Astrocyte (in vitro differentiated cells and primary cell): ENCODE results near the gene COL4A6. TPM values are rescaled to one million over a fixed set of nuclear protein-coding genes. Genes with fewer than 3 reads are reported as not detected.

Experiments used
- DNase-seq: peaks from one replicate; pipeline ENCODE4 v3.0.0-alpha.2; 2010; ENCODE audit warnings: low read depth
- FAIRE-seq: peaks from 2 replicates; lab custom pipeline; 2011; peaks lifted over from hg19 to GRCh38; lab: Jason Lieb, UNC
- H2AFZ ChIP-seq: 2 replicates; pipeline ENCODE4 v1.6.0; 2012; ENCODE audit warnings: low read depth, low read length, inconsistent platforms
- H3K27ac ChIP-seq: 2 replicates; pipeline ENCODE4 v1.5.1; 2011; ENCODE audit warnings: low read depth, low read length, inconsistent platforms
- H3K27me3 ChIP-seq: 2 replicates; pipeline ENCODE4 v1.6.0; 2011; ENCODE audit warnings: low read length, inconsistent platforms; ENCODE audit not compliant: insufficient read depth
- H3K36me3 ChIP-seq: 2 replicates; pipeline ENCODE4 v1.5.1; 2011; ENCODE audit warnings: low read length, inconsistent platforms; ENCODE audit not compliant: insufficient read depth
- H3K4me1 ChIP-seq: 2 replicates; pipeline ENCODE4 v1.5.1; 2011; ENCODE audit warnings: low read length, inconsistent platforms; ENCODE audit not compliant: insufficient read depth
- H3K4me2 ChIP-seq: 2 replicates; pipeline ENCODE4 v1.6.0; 2012; ENCODE audit warnings: low read length, inconsistent platforms
- H3K4me3 ChIP-seq: 2 replicates; pipeline ENCODE4 v1.5.1; 2011; ENCODE audit warnings: low read depth, mild to moderate bottlenecking, low read length, inconsistent platforms; ENCODE audit not compliant: insufficient read depth
- H3K79me2 ChIP-seq: 2 replicates; pipeline ENCODE4 v1.6.0; 2012; ENCODE audit warnings: mild to moderate bottlenecking, low read length, inconsistent platforms; ENCODE audit not compliant: insufficient read depth
- H3K9ac ChIP-seq: 2 replicates; pipeline ENCODE4 v1.6.0; 2012; ENCODE audit warnings: mild to moderate bottlenecking, low read length, inconsistent platforms
- H3K9me3 ChIP-seq: 2 replicates; pipeline ENCODE4 v1.5.1; 2012; ENCODE audit warnings: low read depth, mild to moderate bottlenecking, low read length, inconsistent platforms; ENCODE audit not compliant: insufficient read depth
- H4K20me1 ChIP-seq: 2 replicates; pipeline ENCODE4 v1.6.0; 2012; ENCODE audit warnings: low read length, inconsistent platforms; ENCODE audit not compliant: insufficient read depth
- H3K27ac Mint-ChIP-seq: one replicate; pipeline ENCODE4 v1.8.0; 2021; ENCODE audit warnings: mild to moderate bottlenecking, mixed read lengths; ENCODE audit not compliant: unreplicated experiment
- H3K27me3 Mint-ChIP-seq: one replicate; pipeline ENCODE4 v1.8.0; 2021; ENCODE audit warnings: low read depth, mixed read lengths; ENCODE audit not compliant: unreplicated experiment
- H3K36me3 Mint-ChIP-seq: one replicate; pipeline ENCODE4 v1.8.0; 2021; ENCODE audit warnings: low read depth, mixed read lengths; ENCODE audit not compliant: unreplicated experiment
- H3K4me1 Mint-ChIP-seq: one replicate; pipeline ENCODE4 v1.8.0; 2021; ENCODE audit warnings: low read depth, mixed read lengths; ENCODE audit not compliant: unreplicated experiment
- H3K4me3 Mint-ChIP-seq: one replicate; pipeline ENCODE4 v1.8.0; 2021; ENCODE audit warnings: mild to moderate bottlenecking, moderate library complexity, mixed read lengths; ENCODE audit not compliant: unreplicated experiment
- H3K9me3 Mint-ChIP-seq: one replicate; pipeline ENCODE4 v1.8.0; 2021; ENCODE audit warnings: mild to moderate bottlenecking, mixed read lengths; ENCODE audit not compliant: unreplicated experiment
- EZH2 ChIP-seq: IDR thresholded peaks from 2 replicates; pipeline ENCODE4 v1.6.1; 2012; ENCODE audit warnings: mild to moderate bottlenecking, low read length, inconsistent platforms; ENCODE audit not compliant: insufficient read depth
- total RNA-seq: library from RNA; stranded (reverse); gene quantifications from 2 replicates; pipeline ENCODE4 v1.2.1, GENCODE V29; 2021
- TF ChIP-seq, protein P1 (sequence below): IDR thresholded peaks from 2 replicates; pipeline ENCODE4 v1.5.1; 2011; ENCODE audit warnings: low read depth, mild to moderate bottlenecking, inconsistent platforms, low read length, moderate library complexity; ENCODE audit not compliant: insufficient read depth

COL4A6 gene
- total RNA-seq, 1 donor from 2014 or later, result 8.1 TPM

DNA sequence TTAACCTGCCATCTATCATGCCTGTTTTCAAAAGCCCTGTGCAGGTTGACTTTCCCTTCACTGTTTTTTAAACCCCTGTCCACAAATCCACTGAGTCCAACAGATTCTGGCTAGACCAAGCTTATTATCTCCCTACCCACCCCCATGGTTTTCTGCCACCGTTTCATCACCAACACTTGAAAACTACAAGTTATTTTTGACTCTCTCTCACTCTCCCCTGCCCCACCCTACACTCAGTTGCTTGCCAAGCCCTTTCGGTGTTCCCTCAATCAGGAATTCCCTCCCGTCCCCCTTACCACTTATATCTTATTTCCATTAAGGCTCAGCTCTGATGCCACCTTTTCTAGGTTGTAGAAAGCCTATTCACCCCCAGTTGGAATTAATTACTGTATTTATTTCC lies 316.9 kb downstream of the COL4A6 start:
- FAIRE-seq, result no peak
- Histone ChIP-seq H3K27me3 (no peaks in the 10 kb centered on the region), H3K4me2 (no peak overlapping the region), H3K9ac (no peak overlapping the region), H3K36me3 (no peaks in the 10 kb centered on the region), H3K4me1 (peaks cover 12% of the 10 kb centered on the region), H2AFZ (no peak overlapping the region), H4K20me1 (no peaks in the 10 kb centered on the region), H3K27ac (no peak overlapping the region), H3K79me2 (no peaks in the 10 kb centered on the region), H3K4me3 (no peak overlapping the region), H3K9me3 (no peaks in the 10 kb centered on the region)
- Mint-ChIP-seq H3K27me3 (no peaks in the 10 kb centered on the region), H3K9me3 (no peaks in the 10 kb centered on the region), H3K4me1 (peaks cover 18% of the 10 kb centered on the region), H3K4me3 (no peak overlapping the region), H3K36me3 (peaks cover under 1% of the 10 kb centered on the region), H3K27ac (no peak overlapping the region)
- no peak for DNase-seq
- TF ChIP-seq EZH2, result no peak
- TF ChIP-seq, protein P1, sequence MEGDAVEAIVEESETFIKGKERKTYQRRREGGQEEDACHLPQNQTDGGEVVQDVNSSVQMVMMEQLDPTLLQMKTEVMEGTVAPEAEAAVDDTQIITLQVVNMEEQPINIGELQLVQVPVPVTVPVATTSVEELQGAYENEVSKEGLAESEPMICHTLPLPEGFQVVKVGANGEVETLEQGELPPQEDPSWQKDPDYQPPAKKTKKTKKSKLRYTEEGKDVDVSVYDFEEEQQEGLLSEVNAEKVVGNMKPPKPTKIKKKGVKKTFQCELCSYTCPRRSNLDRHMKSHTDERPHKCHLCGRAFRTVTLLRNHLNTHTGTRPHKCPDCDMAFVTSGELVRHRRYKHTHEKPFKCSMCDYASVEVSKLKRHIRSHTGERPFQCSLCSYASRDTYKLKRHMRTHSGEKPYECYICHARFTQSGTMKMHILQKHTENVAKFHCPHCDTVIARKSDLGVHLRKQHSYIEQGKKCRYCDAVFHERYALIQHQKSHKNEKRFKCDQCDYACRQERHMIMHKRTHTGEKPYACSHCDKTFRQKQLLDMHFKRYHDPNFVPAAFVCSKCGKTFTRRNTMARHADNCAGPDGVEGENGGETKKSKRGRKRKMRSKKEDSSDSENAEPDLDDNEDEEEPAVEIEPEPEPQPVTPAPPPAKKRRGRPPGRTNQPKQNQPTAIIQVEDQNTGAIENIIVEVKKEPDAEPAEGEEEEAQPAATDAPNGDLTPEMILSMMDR, result no peak

DNA sequence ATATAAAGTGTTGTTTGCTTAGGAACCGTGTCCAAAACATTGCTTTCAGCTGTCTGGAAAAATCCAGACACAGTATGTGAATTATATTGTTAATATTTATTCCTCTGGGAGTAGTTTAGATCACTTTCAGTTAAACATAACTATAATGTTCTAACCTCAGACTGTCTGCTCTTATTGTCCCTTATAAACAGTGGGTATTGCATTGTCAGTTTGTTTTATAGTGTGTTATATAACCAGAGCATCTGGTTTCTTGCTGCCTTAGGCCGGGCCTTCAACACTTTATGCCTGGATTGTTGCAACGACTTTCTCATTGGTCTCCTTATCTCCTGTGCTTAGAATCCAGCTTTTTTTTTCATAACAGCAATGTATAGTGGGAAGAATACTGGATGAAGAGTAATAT lies 320.2 kb downstream of the COL4A6 start:
- no peaks in the 10 kb centered on the region for H3K27me3 Mint-ChIP-seq
- peaks cover 4% of the 10 kb centered on the region for H3K4me1 ChIP-seq
- no peak overlapping the region for H3K27ac ChIP-seq
- H3K9me3 Mint-ChIP-seq, result no peaks in the 10 kb centered on the region
- no peaks in the 10 kb centered on the region for H3K27me3 ChIP-seq
- TF ChIP-seq, protein P1, result no peak
- no peak for TF ChIP-seq EZH2
- H3K36me3 ChIP-seq, result no peaks in the 10 kb centered on the region
- H4K20me1 ChIP-seq, result no peaks in the 10 kb centered on the region
- no peak overlapping the region for H2AFZ ChIP-seq
- H3K4me3 ChIP-seq, result no peak overlapping the region
- no peak overlapping the region for H3K9ac ChIP-seq
- H3K79me2 ChIP-seq, result no peaks in the 10 kb centered on the region
- H3K4me3 Mint-ChIP-seq, result no peak overlapping the region
- no peaks in the 10 kb centered on the region for H3K9me3 ChIP-seq
- FAIRE-seq (no peak), DNase-seq (no peak)
- H3K4me2 ChIP-seq, result no peak overlapping the region
- H3K4me1 Mint-ChIP-seq, result peaks cover 14% of the 10 kb centered on the region
- no peak overlapping the region for H3K27ac Mint-ChIP-seq
- H3K36me3 Mint-ChIP-seq, result peaks cover 3% of the 10 kb centered on the region

DNA sequence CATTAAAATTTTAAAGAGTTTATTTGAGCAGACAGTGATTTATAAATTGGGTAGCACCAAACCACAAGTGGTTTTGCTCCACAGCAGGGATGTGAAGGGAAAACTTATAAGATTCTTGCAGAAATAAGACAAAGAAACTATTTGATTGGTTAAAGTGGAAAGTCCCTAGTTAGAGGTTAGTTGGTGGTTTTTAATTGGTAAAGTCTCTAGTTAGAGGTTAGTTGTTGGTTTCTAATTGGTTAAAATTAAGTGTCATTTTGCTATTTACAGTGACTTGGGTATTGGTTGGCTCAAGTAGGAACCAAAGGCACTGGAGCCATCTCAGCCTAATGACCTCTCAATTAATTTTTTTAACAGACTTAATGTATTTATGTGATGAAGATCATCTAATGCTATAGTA lies 323.7 kb downstream of the COL4A6 start:
- Histone ChIP-seq H4K20me1 (no peaks in the 10 kb centered on the region), H3K27ac (no peak overlapping the region), H3K9me3 (no peaks in the 10 kb centered on the region), H3K4me2 (no peak overlapping the region), H3K36me3 (no peaks in the 10 kb centered on the region), H3K9ac (no peak overlapping the region), H2AFZ (no peak overlapping the region), H3K4me3 (no peak overlapping the region), H3K4me1 (no peaks in the 10 kb centered on the region), H3K27me3 (no peaks in the 10 kb centered on the region), H3K79me2 (no peaks in the 10 kb centered on the region)
- no peak for DNase-seq
- Mint-ChIP-seq H3K4me1 (no peaks in the 10 kb centered on the region), H3K27me3 (no peaks in the 10 kb centered on the region), H3K4me3 (no peak overlapping the region), H3K9me3 (no peaks in the 10 kb centered on the region), H3K27ac (no peak overlapping the region), H3K36me3 (peaks cover 4% of the 10 kb centered on the region)
- TF ChIP-seq EZH2, result no peak
- TF ChIP-seq, protein P1, result no peak
- FAIRE-seq, result peak; percentile 52

Other genes with a start within 250 kb of the COL4A6 start
- 57.1 and 57.9 TPM in 2 replicates for gene COL4A5, start 1.4 kb upstream of the COL4A6 start, total RNA-seq